Measurements from ENCODE around the gene WDR87. TPM values are rescaled to one million over a fixed set of nuclear protein-coding genes. Genes with fewer than 3 reads are reported as not detected.
A peak's percentile ranks its signal among the peaks of the same experiment; 100 is the strongest.
"Not testable (repeated sequence)": the region's sequence is repeated elsewhere in the genome, so short reads cannot be mapped to it uniquely, and the experiment has no call there.

Gene WDR87
- total and polyA plus RNA-seq, 8 donors, result 0.03 to 0.06 (median 0.04) TPM; not detected in 4

DNA sequence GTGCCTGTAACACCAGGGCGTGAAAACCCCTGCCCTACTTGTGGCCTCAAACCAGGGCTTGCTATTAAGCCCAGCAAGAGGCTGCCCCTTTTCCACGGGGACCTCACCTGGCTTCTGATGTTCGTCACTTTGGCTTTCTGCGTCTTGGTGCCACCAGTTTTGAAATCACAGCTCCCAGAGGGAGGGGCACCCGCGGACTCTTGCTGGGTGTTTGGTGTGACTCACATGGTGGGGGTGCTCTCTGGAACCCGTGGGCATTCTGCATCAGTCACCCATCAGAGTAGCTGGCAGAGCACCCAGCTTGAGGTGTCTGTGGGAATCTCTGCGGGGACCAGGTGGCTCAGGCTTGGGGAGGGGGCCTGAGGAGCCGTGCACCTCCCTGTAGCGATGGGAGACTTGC is 19.9 kb upstream of the WDR87 start:
- no peak for ATAC-seq
- intact Hi-C loops (cut with DNase I), result no loop called here
- H3K27me3 ChIP-seq, result no peaks in the 10 kb centered on the region

DNA sequence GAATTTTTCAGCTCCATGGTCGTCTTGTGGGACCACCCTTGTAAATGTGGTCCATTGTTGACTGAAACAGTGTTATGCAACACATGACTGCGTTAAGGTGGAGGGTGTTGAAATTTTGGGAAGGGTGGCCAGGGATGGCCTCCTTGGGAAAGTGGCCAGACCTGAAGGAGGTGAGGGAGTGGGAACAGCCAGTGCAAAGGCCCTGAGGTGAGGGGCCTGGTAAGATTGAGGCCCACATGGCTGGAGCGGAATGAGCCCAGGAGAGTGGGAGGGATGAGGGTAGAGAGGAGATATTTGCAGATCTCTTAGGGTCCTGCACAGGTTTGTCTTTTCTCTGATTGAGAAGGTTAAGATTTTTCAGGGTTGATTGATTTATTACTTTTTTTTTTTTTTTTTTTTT is 18.8 kb upstream of the WDR87 start:
- TF ChIP-seq, protein P1, sequence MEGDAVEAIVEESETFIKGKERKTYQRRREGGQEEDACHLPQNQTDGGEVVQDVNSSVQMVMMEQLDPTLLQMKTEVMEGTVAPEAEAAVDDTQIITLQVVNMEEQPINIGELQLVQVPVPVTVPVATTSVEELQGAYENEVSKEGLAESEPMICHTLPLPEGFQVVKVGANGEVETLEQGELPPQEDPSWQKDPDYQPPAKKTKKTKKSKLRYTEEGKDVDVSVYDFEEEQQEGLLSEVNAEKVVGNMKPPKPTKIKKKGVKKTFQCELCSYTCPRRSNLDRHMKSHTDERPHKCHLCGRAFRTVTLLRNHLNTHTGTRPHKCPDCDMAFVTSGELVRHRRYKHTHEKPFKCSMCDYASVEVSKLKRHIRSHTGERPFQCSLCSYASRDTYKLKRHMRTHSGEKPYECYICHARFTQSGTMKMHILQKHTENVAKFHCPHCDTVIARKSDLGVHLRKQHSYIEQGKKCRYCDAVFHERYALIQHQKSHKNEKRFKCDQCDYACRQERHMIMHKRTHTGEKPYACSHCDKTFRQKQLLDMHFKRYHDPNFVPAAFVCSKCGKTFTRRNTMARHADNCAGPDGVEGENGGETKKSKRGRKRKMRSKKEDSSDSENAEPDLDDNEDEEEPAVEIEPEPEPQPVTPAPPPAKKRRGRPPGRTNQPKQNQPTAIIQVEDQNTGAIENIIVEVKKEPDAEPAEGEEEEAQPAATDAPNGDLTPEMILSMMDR (IDR thresholded peaks at IDR 0.05), result no peak

More for the DNA sequence above, 19.9 kb upstream of the WDR87 start:
- no peak overlapping the region for H3K4me3 ChIP-seq
- no peaks in the 10 kb centered on the region for H3K9me3 ChIP-seq
- peaks cover 0 to 13% of the 10 kb centered on the region in 2 donors for H3K4me1 ChIP-seq
- DNase-seq, result no peak
- H3K36me3 ChIP-seq, result no peaks in the 10 kb centered on the region
- H3K27ac ChIP-seq, result no peak overlapping the region
- TF ChIP-seq, protein P1 (IDR thresholded peaks at IDR 0.05), result no peak

DNA sequence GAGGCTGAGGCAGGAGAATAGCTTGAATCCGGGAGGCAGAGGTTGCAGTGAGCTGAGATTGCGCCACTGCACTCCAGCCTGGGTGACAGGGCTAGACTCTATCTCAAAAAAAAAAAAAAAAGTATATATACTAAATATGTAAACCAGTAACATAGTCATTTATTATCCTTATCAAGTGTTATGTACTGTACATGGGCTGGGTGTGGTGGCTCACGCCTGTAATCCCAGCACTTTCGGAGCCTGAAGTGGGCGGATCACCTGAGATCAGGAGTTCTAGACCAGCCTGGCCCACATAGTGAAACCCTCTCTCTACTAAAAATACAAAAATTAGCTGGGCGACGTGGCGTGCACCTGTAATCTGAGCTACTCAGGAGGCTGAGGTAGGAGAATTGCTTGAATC is 18.2 kb upstream of the WDR87 start:
- H3K27me3 ChIP-seq; H3K4me3 ChIP-seq; intact Hi-C loops (cut with DNase I); ATAC-seq; H3K9me3 ChIP-seq; H3K36me3 ChIP-seq; DNase-seq; H3K27ac ChIP-seq: not testable (repeated sequence)
- peaks cover 0 to 13% of the 10 kb centered on the region in 2 donors for H3K4me1 ChIP-seq

More for the DNA sequence above, 18.8 kb upstream of the WDR87 start:
- Histone ChIP-seq H3K4me3 (no peak overlapping the region), H3K27me3 (no peaks in the 10 kb centered on the region), H3K27ac (no peak overlapping the region), H3K4me1 (peaks cover 0 to 13% of the 10 kb centered on the region in 2 donors), H3K36me3 (no peaks in the 10 kb centered on the region), H3K9me3 (no peaks in the 10 kb centered on the region)
- intact Hi-C loops (cut with DNase I), result no loop called here
- no peak for DNase-seq
- ATAC-seq, result no peak

DNA sequence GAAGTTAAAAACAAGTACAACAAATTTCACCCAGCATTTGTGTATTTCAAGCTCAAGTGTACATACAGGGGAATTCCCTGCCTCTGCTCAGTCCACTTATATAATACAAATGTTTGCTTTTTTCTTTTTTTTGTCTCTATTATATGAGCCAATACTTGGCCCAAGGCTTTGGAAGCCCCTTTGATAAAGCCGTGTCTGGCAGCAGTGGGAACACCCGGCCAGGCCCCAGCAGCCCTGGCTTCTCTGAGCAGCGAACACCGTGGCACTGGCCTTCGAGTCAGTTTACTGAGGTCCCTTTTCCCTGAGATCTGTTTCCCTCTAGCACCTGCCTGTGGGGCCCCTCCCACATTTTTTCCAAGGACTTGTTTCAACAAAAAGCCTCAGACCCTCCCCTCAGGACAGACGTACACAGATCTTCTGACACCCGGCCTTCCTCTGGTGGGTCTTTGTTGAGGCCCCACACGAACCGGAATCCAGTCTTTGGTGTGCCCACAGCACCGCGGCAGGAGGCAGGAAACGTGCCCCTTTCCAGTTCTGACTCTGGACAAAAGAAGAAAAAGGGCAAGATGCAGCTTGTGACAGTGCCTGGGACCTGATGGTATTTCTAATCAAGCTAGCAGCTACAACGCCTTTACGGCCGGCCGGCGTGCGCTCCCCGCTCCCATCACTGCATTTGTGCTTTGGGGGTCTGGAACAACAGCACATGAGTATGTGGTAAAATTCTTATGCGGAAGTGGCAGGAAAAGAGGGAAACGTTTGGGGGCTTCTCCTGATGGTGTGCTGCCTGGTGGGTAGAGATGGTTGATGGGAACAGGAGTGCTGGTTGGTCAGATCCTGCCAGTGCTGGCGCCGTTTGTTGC is 14.4 kb upstream of the WDR87 start:
- intact Hi-C loops (cut with DNase I), result no loop called here
- Histone ChIP-seq H3K4me3 (no peak overlapping the region), H3K4me1 (no peaks in the 10 kb centered on the region), H3K27ac (no peak overlapping the region), H3K36me3 (no peaks in the 10 kb centered on the region), H3K9me3 (no peaks in the 10 kb centered on the region), H3K27me3 (no peaks in the 10 kb centered on the region)
- DNase-seq (peak in 1 of 4 donors; percentile 33), ATAC-seq (peak; percentile 56)
- TF ChIP-seq, protein P1 (IDR thresholded peaks at IDR 0.05), result no peak

DNA sequence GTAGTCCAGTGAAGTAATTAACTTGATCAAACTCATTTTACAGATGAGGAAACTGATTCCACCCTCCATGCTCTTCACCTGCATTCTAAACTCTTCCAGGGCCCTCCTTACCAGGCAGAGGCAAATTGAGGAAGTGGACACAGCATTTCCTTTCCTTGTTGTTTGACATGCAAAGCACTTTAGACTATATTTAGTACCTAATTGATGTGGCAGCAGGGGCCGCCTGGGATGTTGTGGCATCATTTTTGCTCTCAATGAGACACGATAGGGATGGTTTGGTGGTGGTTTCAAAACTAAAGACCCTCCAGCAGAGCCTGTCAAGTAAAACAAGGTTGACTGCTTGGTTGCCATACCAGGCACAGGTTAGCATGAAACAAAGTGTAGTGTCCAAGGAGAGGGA is 8.5 kb upstream of the WDR87 start:
- H3K4me3 ChIP-seq, result no peak overlapping the region
- H3K9me3 ChIP-seq, result no peaks in the 10 kb centered on the region
- DNase-seq (no peak), ATAC-seq (peak; percentile 53)
- H3K36me3 ChIP-seq, result no peaks in the 10 kb centered on the region
- peaks cover 0 to 16% of the 10 kb centered on the region in 2 donors for H3K4me1 ChIP-seq
- TF ChIP-seq, protein P1 (IDR thresholded peaks at IDR 0.05), result no peak
- intact Hi-C loops (cut with DNase I), result no loop called here
- H3K27me3 ChIP-seq, result no peaks in the 10 kb centered on the region
- H3K27ac ChIP-seq, result no peak overlapping the region
